ENCODE measurements around the gene KLHL30.

Gene KLHL30

GRCh38 chr2:238136820-238137537, 1.5 kb upstream of the KLHL30 start:
- H3K4me3 Mint-ChIP-seq = no peak overlapping the region
- TF ChIP-seq CTCF (IDR thresholded peaks at IDR 0.05) = no peak
- peaks cover 44% of the 10 kb centered on the region for H3K4me1 Mint-ChIP-seq
- H3K27me3 Mint-ChIP-seq (ENCODE audit: low read depth, poor library complexity) = peaks cover 4% of the 10 kb centered on the region
- H3K9me3 Mint-ChIP-seq = no peaks in the 10 kb centered on the region
- no peak for DNase-seq
- H3K27ac Mint-ChIP-seq = no peak overlapping the region
- no peaks in the 10 kb centered on the region for H3K36me3 Mint-ChIP-seq (ENCODE audit: low read depth)

GRCh38 chr2:238137885-238138284, 583 bp upstream of the KLHL30 start:
- peaks cover 4% of the 10 kb centered on the region for H3K27me3 Mint-ChIP-seq (ENCODE audit: low read depth, poor library complexity)
- DNase-seq = no peak
- H3K4me1 Mint-ChIP-seq = peaks cover 49% of the 10 kb centered on the region
- H3K36me3 Mint-ChIP-seq (ENCODE audit: low read depth) = no peaks in the 10 kb centered on the region
- no peak overlapping the region for H3K4me3 Mint-ChIP-seq
- TF ChIP-seq CTCF (IDR thresholded peaks at IDR 0.05) = no peak
- H3K27ac Mint-ChIP-seq = no peak overlapping the region
- no peaks in the 10 kb centered on the region for H3K9me3 Mint-ChIP-seq

GRCh38 chr2:238139196-238140039, 950 bp downstream of the KLHL30 start:
- H3K4me3 Mint-ChIP-seq = no peak overlapping the region
- H3K27me3 Mint-ChIP-seq (ENCODE audit: low read depth, poor library complexity) = peaks cover 4% of the 10 kb centered on the region
- peak; percentile 69 for TF ChIP-seq CTCF (IDR thresholded peaks at IDR 0.05)
- H3K27ac Mint-ChIP-seq = no peak overlapping the region
- H3K9me3 Mint-ChIP-seq = no peaks in the 10 kb centered on the region
- peaks cover 43% of the 10 kb centered on the region for H3K4me1 Mint-ChIP-seq
- peak; percentile 47 for DNase-seq
- no peaks in the 10 kb centered on the region for H3K36me3 Mint-ChIP-seq (ENCODE audit: low read depth)

- peaks cover 4% of the 10 kb centered on the region for H3K27me3 Mint-ChIP-seq (ENCODE audit: low read depth, poor library complexity)
- no peak overlapping the region for H3K27ac Mint-ChIP-seq
- no peaks in the 10 kb centered on the region for H3K9me3 Mint-ChIP-seq
- no peak for DNase-seq
- no peak overlapping the region for H3K4me3 Mint-ChIP-seq
- no peak for TF ChIP-seq CTCF (IDR thresholded peaks at IDR 0.05)
- H3K4me1 Mint-ChIP-seq = peaks cover 41% of the 10 kb centered on the region
- H3K36me3 Mint-ChIP-seq (ENCODE audit: low read depth) = no peaks in the 10 kb centered on the region
These were observed 1.6 kb downstream of the KLHL30 start for GRCh38 chr2:238140040-238140439.

- Mint-ChIP-seq H3K4me1 (peaks cover 38% of the 10 kb centered on the region), H3K36me3 (ENCODE audit: low read depth) (no peaks in the 10 kb centered on the region), H3K27me3 (ENCODE audit: low read depth, poor library complexity) (peaks cover under 1% of the 10 kb centered on the region), H3K9me3 (no peaks in the 10 kb centered on the region), H3K27ac (no peak overlapping the region), H3K4me3 (no peak overlapping the region)
- no peak for DNase-seq
- TF ChIP-seq CTCF (IDR thresholded peaks at IDR 0.05) = no peak
These were observed 2.5 kb downstream of the KLHL30 start for GRCh38 chr2:238140721-238141540.
